Neural cell (in vitro differentiated cells): ENCODE measurements around the gene BBS4. TPM values are rescaled to one million over a fixed set of nuclear protein-coding genes. Genes with fewer than 3 reads are reported as not detected.
"Not testable (repeated sequence)": the region's sequence is repeated elsewhere in the genome, so short reads cannot be mapped to it uniquely, and the experiment has no call there.

Experiments
- H2AFZ ChIP-seq: fragments of 200-600, 300-800 bp; sonication (generic), shearing (Covaris generic); 2 replicates; pipeline ENCODE4 v1.6.0; 2014; ENCODE audit warnings: low read depth, mild to moderate bottlenecking, antibody characterized with exemption, low read length, moderate library complexity
- H3F3A ChIP-seq: fragments of 200-600 bp; shearing (Covaris generic); 2 replicates; pipeline ENCODE4 v1.6.1; 2016; ENCODE audit warnings: mild to moderate bottlenecking, moderate library complexity, mixed read lengths, antibody characterized with exemption, low read length; ENCODE audit not compliant: insufficient read depth, poor library complexity, severe bottlenecking
- H3K27ac ChIP-seq: fragments of 200-600, 300-800 bp; sonication (generic), shearing (Covaris generic); 2 replicates; pipeline ENCODE4 v1.5.1; 2014; ENCODE audit warnings: mild to moderate bottlenecking, low read length, moderate library complexity
- H3K27me3 ChIP-seq: fragments of 300-800, 200-600 bp; sonication (generic), shearing (Covaris generic); 2 replicates; pipeline ENCODE4 v1.6.0; 2014; ENCODE audit warnings: mild to moderate bottlenecking, low read depth, low read length, moderate library complexity; ENCODE audit not compliant: insufficient read depth
- H3K36me3 ChIP-seq: fragments of 300-800, 200-600 bp; sonication (generic), shearing (Covaris generic); 2 replicates; pipeline ENCODE4 v1.5.1; 2014; ENCODE audit warnings: mild to moderate bottlenecking, antibody characterized with exemption, low read length, moderate library complexity; ENCODE audit not compliant: insufficient read depth
- H3K4me2 ChIP-seq: fragments of 300-800, 200-600 bp; sonication (generic), shearing (Covaris generic); 2 replicates; pipeline ENCODE4 v1.6.0; 2014; ENCODE audit warnings: mild to moderate bottlenecking, low read length
- H3K4me3 ChIP-seq: fragments of 300-800, 200-600 bp; sonication (generic), shearing (Covaris generic); 2 replicates; pipeline ENCODE4 v1.5.1; 2014; ENCODE audit warnings: mild to moderate bottlenecking, low read length, moderate library complexity
- H3K79me2 ChIP-seq: fragments of 200-600 bp; shearing (Covaris generic); replicated peaks from 2 replicates; pipeline ENCODE4 v1.6.0; 2014; ENCODE audit warnings: mild to moderate bottlenecking, low read length, moderate library complexity; ENCODE audit not compliant: insufficient read depth
- H3K9ac ChIP-seq: fragments of 300-800, 200-600 bp; sonication (generic), shearing (Covaris generic); 2 replicates; pipeline ENCODE4 v1.6.1; 2016; ENCODE audit warnings: mild to moderate bottlenecking, low read length, mixed read lengths
- H3K9me2 ChIP-seq: fragments of 200-600 bp; shearing (Covaris generic); 2 replicates; pipeline ENCODE4 v1.6.1; 2016; ENCODE audit warnings: mild to moderate bottlenecking, low read length, mixed read lengths; ENCODE audit not compliant: insufficient read depth
- H3K9me3 ChIP-seq: fragments of 200-600, 300-800 bp; sonication (generic), shearing (Covaris generic); 2 replicates; pipeline ENCODE4 v1.6.1; 2016; ENCODE audit warnings: mild to moderate bottlenecking, mixed run types, low read length, moderate library complexity, mixed read lengths
- H4K20me1 ChIP-seq: fragments of 200-600 bp; shearing (Covaris generic); 2 replicates; pipeline ENCODE4 v1.6.1; 2016; ENCODE audit warnings: mild to moderate bottlenecking, mixed run types; ENCODE audit not compliant: insufficient read depth
- EP300 ChIP-seq: fragments of 450-650 bp; conservative IDR thresholded peaks from 2 replicates; pipeline ENCODE4 v1.6.1; 2014; ENCODE audit warnings: antibody characterized with exemption, mild to moderate bottlenecking, moderate library complexity; ENCODE audit not compliant: poor library complexity, severe bottlenecking
- EZH2 ChIP-seq: fragments of 200-600, 300-800 bp; shearing (Covaris generic), sonication (generic); IDR thresholded peaks from 2 replicates; pipeline ENCODE4 v1.6.1; 2014; ENCODE audit warnings: antibody characterized with exemption, low read length, borderline replicate concordance, mild to moderate bottlenecking; ENCODE audit not compliant: insufficient read depth, poor library complexity, severe bottlenecking
- MXI1 ChIP-seq: fragments of 450-650 bp; conservative IDR thresholded peaks from 2 replicates; pipeline ENCODE4 v1.6.1; 2014; ENCODE audit warnings: antibody characterized with exemption, mild to moderate bottlenecking; ENCODE audit not compliant: poor library complexity, severe bottlenecking
- POLR2AphosphoS5 ChIP-seq: IDR thresholded peaks from 2 replicates; pipeline ENCODE4 v1.6.1; 2012
- RAD21 ChIP-seq: fragments of 450-650 bp; conservative IDR thresholded peaks from 2 replicates; pipeline ENCODE4 v1.6.1; 2014; ENCODE audit warnings: antibody characterized with exemption, mild to moderate bottlenecking, moderate library complexity
- SMC3 ChIP-seq: fragments of 450-650 bp; conservative IDR thresholded peaks from 2 replicates; pipeline ENCODE4 v1.6.1; 2014; ENCODE audit warnings: antibody characterized with exemption, mild to moderate bottlenecking, moderate library complexity; ENCODE audit not compliant: poor library complexity
- TAF1 ChIP-seq: IDR thresholded peaks from 2 replicates; pipeline ENCODE4 v1.6.1; 2012; ENCODE audit warnings: low read depth
- polyA plus RNA-seq: library from polyadenylated mRNA; depleted of rRNA; stranded (reverse); fragments of >200 nt; gene quantifications from 2 replicates; pipeline ENCODE4 v1.2.3, GENCODE V29; 2014
- TF ChIP-seq, protein P1 (sequence below): fragments of 450-650 bp; IDR thresholded peaks from 2 replicates; pipeline ENCODE4 v1.5.1; 2014; ENCODE audit warnings: antibody characterized with exemption, mild to moderate bottlenecking, moderate library complexity; ENCODE audit not compliant: poor library complexity, severe bottlenecking
- TF ChIP-seq, protein P2 (sequence below): IDR thresholded peaks from 2 replicates; pipeline ENCODE4 v1.6.1; 2012; ENCODE audit warnings: borderline replicate concordance

Gene BBS4
- polyA plus RNA-seq, 1 donor from 2014 or later = 88.2 TPM

DNA sequence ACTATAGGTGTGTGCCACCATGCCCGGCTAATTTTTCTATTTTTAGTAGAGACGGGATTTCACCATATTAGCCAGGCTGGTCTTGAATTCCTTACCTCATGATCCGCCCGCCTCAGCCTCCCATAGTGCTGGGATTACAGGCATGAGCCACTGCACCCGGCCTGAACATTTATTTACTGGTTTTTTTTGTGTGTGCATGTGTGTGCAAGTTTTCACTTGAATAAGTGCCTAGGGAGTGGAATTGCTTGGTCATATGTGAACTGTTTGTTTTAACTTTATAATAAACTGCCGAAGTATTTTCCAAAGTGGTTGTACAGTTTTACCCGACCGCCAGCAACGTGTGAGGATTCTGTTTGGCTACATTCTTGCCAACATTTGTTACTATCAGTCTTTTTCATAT, 14.1 kb downstream of the BBS4 start:
- Histone ChIP-seq H3K27ac (no peak overlapping the region), H3K36me3 (no peaks in the 10 kb centered on the region), H3F3A (no peaks in the 10 kb centered on the region), H3K79me2 (peaks cover 3% of the 10 kb centered on the region), H3K9me3 (no peaks in the 10 kb centered on the region), H3K9me2 (no peaks in the 10 kb centered on the region), H4K20me1 (no peaks in the 10 kb centered on the region), H2AFZ (no peak overlapping the region), H3K4me2 (no peak overlapping the region), H3K9ac (no peak overlapping the region), H3K4me3 (no peak overlapping the region), H3K27me3 (no peaks in the 10 kb centered on the region)
- no peak for TF ChIP-seq EP300
- TF ChIP-seq MXI1 = no peak
- TF ChIP-seq, protein P1, sequence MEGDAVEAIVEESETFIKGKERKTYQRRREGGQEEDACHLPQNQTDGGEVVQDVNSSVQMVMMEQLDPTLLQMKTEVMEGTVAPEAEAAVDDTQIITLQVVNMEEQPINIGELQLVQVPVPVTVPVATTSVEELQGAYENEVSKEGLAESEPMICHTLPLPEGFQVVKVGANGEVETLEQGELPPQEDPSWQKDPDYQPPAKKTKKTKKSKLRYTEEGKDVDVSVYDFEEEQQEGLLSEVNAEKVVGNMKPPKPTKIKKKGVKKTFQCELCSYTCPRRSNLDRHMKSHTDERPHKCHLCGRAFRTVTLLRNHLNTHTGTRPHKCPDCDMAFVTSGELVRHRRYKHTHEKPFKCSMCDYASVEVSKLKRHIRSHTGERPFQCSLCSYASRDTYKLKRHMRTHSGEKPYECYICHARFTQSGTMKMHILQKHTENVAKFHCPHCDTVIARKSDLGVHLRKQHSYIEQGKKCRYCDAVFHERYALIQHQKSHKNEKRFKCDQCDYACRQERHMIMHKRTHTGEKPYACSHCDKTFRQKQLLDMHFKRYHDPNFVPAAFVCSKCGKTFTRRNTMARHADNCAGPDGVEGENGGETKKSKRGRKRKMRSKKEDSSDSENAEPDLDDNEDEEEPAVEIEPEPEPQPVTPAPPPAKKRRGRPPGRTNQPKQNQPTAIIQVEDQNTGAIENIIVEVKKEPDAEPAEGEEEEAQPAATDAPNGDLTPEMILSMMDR = no peak
- no peak for TF ChIP-seq SMC3
- no peak for TF ChIP-seq POLR2AphosphoS5
- TF ChIP-seq, protein P2, sequence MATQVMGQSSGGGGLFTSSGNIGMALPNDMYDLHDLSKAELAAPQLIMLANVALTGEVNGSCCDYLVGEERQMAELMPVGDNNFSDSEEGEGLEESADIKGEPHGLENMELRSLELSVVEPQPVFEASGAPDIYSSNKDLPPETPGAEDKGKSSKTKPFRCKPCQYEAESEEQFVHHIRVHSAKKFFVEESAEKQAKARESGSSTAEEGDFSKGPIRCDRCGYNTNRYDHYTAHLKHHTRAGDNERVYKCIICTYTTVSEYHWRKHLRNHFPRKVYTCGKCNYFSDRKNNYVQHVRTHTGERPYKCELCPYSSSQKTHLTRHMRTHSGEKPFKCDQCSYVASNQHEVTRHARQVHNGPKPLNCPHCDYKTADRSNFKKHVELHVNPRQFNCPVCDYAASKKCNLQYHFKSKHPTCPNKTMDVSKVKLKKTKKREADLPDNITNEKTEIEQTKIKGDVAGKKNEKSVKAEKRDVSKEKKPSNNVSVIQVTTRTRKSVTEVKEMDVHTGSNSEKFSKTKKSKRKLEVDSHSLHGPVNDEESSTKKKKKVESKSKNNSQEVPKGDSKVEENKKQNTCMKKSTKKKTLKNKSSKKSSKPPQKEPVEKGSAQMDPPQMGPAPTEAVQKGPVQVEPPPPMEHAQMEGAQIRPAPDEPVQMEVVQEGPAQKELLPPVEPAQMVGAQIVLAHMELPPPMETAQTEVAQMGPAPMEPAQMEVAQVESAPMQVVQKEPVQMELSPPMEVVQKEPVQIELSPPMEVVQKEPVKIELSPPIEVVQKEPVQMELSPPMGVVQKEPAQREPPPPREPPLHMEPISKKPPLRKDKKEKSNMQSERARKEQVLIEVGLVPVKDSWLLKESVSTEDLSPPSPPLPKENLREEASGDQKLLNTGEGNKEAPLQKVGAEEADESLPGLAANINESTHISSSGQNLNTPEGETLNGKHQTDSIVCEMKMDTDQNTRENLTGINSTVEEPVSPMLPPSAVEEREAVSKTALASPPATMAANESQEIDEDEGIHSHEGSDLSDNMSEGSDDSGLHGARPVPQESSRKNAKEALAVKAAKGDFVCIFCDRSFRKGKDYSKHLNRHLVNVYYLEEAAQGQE = no peak
- TF ChIP-seq EZH2 = no peak
- TF ChIP-seq TAF1 = no peak
- no peak for TF ChIP-seq RAD21

DNA sequence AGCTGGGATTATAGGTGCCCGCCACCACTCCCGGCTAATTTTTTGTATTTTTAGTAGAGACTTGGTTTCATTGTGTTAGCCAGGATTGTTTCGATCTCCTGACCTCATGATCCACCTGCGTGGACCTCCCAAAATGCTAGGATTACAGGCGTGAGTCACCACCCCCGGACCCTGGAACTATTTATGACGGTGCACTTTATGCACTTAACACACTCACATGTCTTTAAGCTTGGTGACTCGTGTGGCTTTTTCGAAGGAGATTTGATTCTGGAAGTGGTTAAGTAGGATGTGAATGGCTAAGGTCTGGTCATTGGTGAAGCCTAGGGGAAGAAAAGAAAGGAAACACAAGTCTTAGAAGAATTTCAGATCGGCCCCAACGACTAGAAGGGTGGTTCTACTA, 20.3 kb downstream of the BBS4 start:
- no peaks in the 10 kb centered on the region for H4K20me1 ChIP-seq
- no peaks in the 10 kb centered on the region for H3K9me2 ChIP-seq
- H3K9ac ChIP-seq = no peak overlapping the region
- no peaks in the 10 kb centered on the region for H3K79me2 ChIP-seq
- H3F3A ChIP-seq = no peaks in the 10 kb centered on the region
- no peak overlapping the region for H3K4me3 ChIP-seq
- H3K4me2 ChIP-seq = no peak overlapping the region
- no peaks in the 10 kb centered on the region for H3K36me3 ChIP-seq
- no peak for TF ChIP-seq POLR2AphosphoS5
- TF ChIP-seq, protein P2 = no peak
- TF ChIP-seq TAF1 = no peak
- TF ChIP-seq, protein P1 = no peak
- no peaks in the 10 kb centered on the region for H3K9me3 ChIP-seq
- H3K27me3 ChIP-seq = no peaks in the 10 kb centered on the region
- H2AFZ ChIP-seq = no peak overlapping the region
- no peak overlapping the region for H3K27ac ChIP-seq

DNA sequence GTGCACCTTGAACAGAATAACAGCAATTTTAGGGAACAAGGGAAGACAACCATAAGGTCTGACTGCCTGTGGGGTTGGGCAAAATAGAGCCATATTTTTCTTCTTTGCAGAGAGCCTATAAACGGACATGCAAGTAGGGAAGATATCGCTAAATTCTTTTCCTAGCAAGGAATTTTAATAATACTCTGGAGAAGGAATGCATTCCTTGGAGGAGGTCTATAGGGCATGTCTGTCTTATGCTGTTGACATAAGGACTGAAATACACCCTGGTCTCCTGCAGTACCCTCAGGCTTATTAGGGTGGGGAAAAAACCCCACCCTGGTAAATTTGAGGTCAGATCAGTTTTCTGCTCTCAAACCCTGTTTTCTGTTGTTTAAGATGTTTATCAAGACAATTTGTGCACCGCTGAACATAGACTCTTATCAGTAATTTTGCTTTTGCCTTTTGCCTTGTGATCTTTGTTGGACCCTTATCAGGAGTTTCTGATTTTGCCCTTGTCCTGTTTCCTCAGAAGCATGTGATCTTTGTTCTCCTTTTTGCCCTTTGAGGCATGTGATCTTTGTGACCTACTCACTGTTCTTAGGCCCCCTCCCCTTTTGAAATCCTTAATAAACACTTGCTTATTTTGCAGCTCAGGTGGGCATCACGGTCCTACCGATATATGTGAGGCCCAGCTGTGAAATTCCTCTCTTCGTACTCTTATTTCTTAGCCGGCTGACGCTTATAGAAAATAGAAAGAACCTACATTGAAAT, 22.7 kb downstream of the BBS4 start:
- H3F3A ChIP-seq, H3K9me3 ChIP-seq, H3K27me3 ChIP-seq, H2AFZ ChIP-seq, H3K79me2 ChIP-seq, H3K36me3 ChIP-seq, H3K9me2 ChIP-seq, H3K27ac ChIP-seq, H3K9ac ChIP-seq, H4K20me1 ChIP-seq, H3K4me3 ChIP-seq, H3K4me2 ChIP-seq: not testable (repeated sequence)
